Trophoblast cell (in vitro differentiated cells and primary cell): ENCODE measurements around the gene TDP1.

Experiments used
- DNase-seq, 2 donors: peaks; one replicate each; pipeline ENCODE4 v3.0.0-alpha.2; 2016
- H2AFZ ChIP-seq: 2 replicates; pipeline ENCODE4 v1.6.1; 2013; ENCODE audit warnings: low read length, moderate library complexity, mild to moderate bottlenecking; ENCODE audit not compliant: insufficient read depth, poor library complexity
- H2AK5ac ChIP-seq: 2 replicates; pipeline ENCODE4 v1.6.1; 2013; ENCODE audit warnings: mild to moderate bottlenecking, low read length
- H2BK120ac ChIP-seq: 2 replicates; pipeline ENCODE4 v1.6.1; 2013; ENCODE audit warnings: low read length, mild to moderate bottlenecking, moderate library complexity; ENCODE audit not compliant: insufficient read depth, poor library complexity
- H2BK12ac ChIP-seq: 2 replicates; pipeline ENCODE4 v1.6.1; 2013; ENCODE audit warnings: mild to moderate bottlenecking, low read length, moderate library complexity
- H2BK5ac ChIP-seq: 2 replicates; pipeline ENCODE4 v1.6.1; 2013; ENCODE audit warnings: low read length, low read depth, moderate library complexity, mild to moderate bottlenecking; ENCODE audit not compliant: poor library complexity
- H3K14ac ChIP-seq: 2 replicates; pipeline ENCODE4 v1.6.1; 2013; ENCODE audit warnings: mild to moderate bottlenecking, low read length
- H3K18ac ChIP-seq: 2 replicates; pipeline ENCODE4 v1.6.1; 2013; ENCODE audit warnings: mild to moderate bottlenecking, low read length
- H3K23ac ChIP-seq: 2 replicates; pipeline ENCODE4 v1.6.1; 2013; ENCODE audit warnings: low read length
- H3K27ac ChIP-seq: 2 replicates; pipeline ENCODE4 v1.5.1; 2013; ENCODE audit warnings: low read depth, mild to moderate bottlenecking, inconsistent platforms, low read length, moderate library complexity
- H3K27me3 ChIP-seq: 2 replicates; pipeline ENCODE4 v1.6.1; 2013; ENCODE audit warnings: inconsistent platforms, mild to moderate bottlenecking, low read length, moderate library complexity; ENCODE audit not compliant: insufficient read depth
- H3K36me3 ChIP-seq, 2 experiments: 1 replicate in 1 of 2; 2 replicates in 1 of 2; pipeline ENCODE4 v1.6.1; 2013; ENCODE audit warnings: low read length in 2 of 2, mild to moderate bottlenecking in 2 of 2, moderate library complexity in 1 of 2; ENCODE audit not compliant: insufficient read depth in 2 of 2, control insufficient read depth in 1 of 2
- H3K4ac ChIP-seq: 2 replicates; pipeline ENCODE4 v1.6.1; 2013; ENCODE audit warnings: low read depth, mild to moderate bottlenecking, low read length, moderate library complexity
- H3K4me1 ChIP-seq, 2 experiments: 1 replicate in 1 of 2; 2 replicates in 1 of 2; pipeline ENCODE4 v1.6.1; 2013; ENCODE audit warnings: low read length in 2 of 2, mild to moderate bottlenecking in 2 of 2, moderate library complexity in 1 of 2; ENCODE audit not compliant: insufficient read depth in 2 of 2, control insufficient read depth in 1 of 2
- H3K4me2 ChIP-seq: 2 replicates; pipeline ENCODE4 v1.6.1; 2013; ENCODE audit warnings: inconsistent platforms, mild to moderate bottlenecking, low read length, moderate library complexity
- H3K4me3 ChIP-seq: 2 replicates; pipeline ENCODE4 v1.5.1; 2013; ENCODE audit warnings: mild to moderate bottlenecking, low read depth, low read length, inconsistent platforms
- H3K79me1 ChIP-seq: one replicate; pipeline ENCODE4 v1.6.1; 2013; ENCODE audit warnings: low read length
- H3K79me2 ChIP-seq: 2 replicates; pipeline ENCODE4 v1.6.1; 2013; ENCODE audit warnings: low read length, mild to moderate bottlenecking; ENCODE audit not compliant: control insufficient read depth, insufficient read depth, poor library complexity
- H3K9ac ChIP-seq: 2 replicates; pipeline ENCODE4 v1.6.1; 2013; ENCODE audit warnings: mild to moderate bottlenecking, low read length
- H3K9me3 ChIP-seq: 2 replicates; pipeline ENCODE4 v1.6.1; 2013; ENCODE audit warnings: low read depth, mild to moderate bottlenecking, control low read depth, inconsistent platforms, low read length; ENCODE audit not compliant: insufficient read depth
- H4K12ac ChIP-seq: 2 replicates; pipeline ENCODE4 v1.6.1; 2013; ENCODE audit warnings: low read depth, mild to moderate bottlenecking, low read length, moderate library complexity
- H4K8ac ChIP-seq: 2 replicates; pipeline ENCODE4 v1.6.1; 2013; ENCODE audit warnings: low read depth, mild to moderate bottlenecking, low read length, moderate library complexity
- H4K91ac ChIP-seq: one replicate; pipeline ENCODE4 v1.6.1; 2013; ENCODE audit warnings: low read depth, mild to moderate bottlenecking, low read length, moderate library complexity
- WGBS: extraction: QIAGEN DNeasy Blood & Tissue Kit; methylation state at CpG from one replicate; pipeline ENCODE4 v1.1.7; 2013; ENCODE audit warnings: missing lambda C conversion rate; ENCODE audit not compliant: insufficient read length, insufficient coverage; ENCODE audit errors: extremely low coverage; 5-methylcytosine and 5-hydroxymethylcytosine counted together

Gene TDP1

GRCh38 chr14:89990218-89990617 is 34.5 kb downstream of the TDP1 start:
- H3K14ac ChIP-seq: no peak overlapping the region
- H3K27me3 ChIP-seq: no peaks in the 10 kb centered on the region
- no peaks in the 10 kb centered on the region for H3K79me1 ChIP-seq

GRCh38 chr14:89990623-89991275 is 35.0 kb downstream of the TDP1 start:
- WGBS: no CpG with 5 or more reads among the region's 2 CpGs
- no peak overlapping the region for H4K8ac ChIP-seq
- no peak overlapping the region for H2AFZ ChIP-seq

More at GRCh38 chr14:89990218-89990617, 34.5 kb downstream of the TDP1 start:
- no peak overlapping the region for H3K4me3 ChIP-seq
- DNase-seq: no peak
- H3K18ac ChIP-seq: no peak overlapping the region
- H3K79me2 ChIP-seq: no peaks in the 10 kb centered on the region
- peaks cover 12 to 25% of the 10 kb centered on the region in 2 experiments for H3K36me3 ChIP-seq
- H4K91ac ChIP-seq: no peak overlapping the region
- no peak overlapping the region for H2BK12ac ChIP-seq
- no CpG with 5 or more reads among the region's 5 CpGs for WGBS
- no peak overlapping the region for H2BK5ac ChIP-seq
- H3K4me1 ChIP-seq: no peaks in the 10 kb centered on the region
- H4K12ac ChIP-seq: no peak overlapping the region
- H3K4me2 ChIP-seq: no peak overlapping the region
- no peak overlapping the region for H2BK120ac ChIP-seq
- H3K23ac ChIP-seq: no peak overlapping the region
- H3K4ac ChIP-seq: no peak overlapping the region
- no peak overlapping the region for H2AK5ac ChIP-seq
- H3K9ac ChIP-seq: no peak overlapping the region
- H2AFZ ChIP-seq: no peak overlapping the region
- H3K27ac ChIP-seq: no peak overlapping the region
- no peak overlapping the region for H4K8ac ChIP-seq
- no peaks in the 10 kb centered on the region for H3K9me3 ChIP-seq

GRCh38 chr14:89992273-89992672 is 36.5 kb downstream of the TDP1 start:
- no peak overlapping the region for H3K23ac ChIP-seq
- H3K27ac ChIP-seq: no peak overlapping the region
- no peaks in the 10 kb centered on the region for H3K79me1 ChIP-seq
- H4K12ac ChIP-seq: no peak overlapping the region
- H2BK120ac ChIP-seq: no peak overlapping the region
- no peak overlapping the region for H3K9ac ChIP-seq
- no peak overlapping the region for H2BK5ac ChIP-seq
- H3K9me3 ChIP-seq: no peaks in the 10 kb centered on the region
- H3K14ac ChIP-seq: no peak overlapping the region
- H3K4me1 ChIP-seq: no peaks in the 10 kb centered on the region
- DNase-seq: no peak
- H2BK12ac ChIP-seq: no peak overlapping the region
- H3K4ac ChIP-seq: no peak overlapping the region
- H2AFZ ChIP-seq: no peak overlapping the region
- no peak overlapping the region for H2AK5ac ChIP-seq
- WGBS: no CpG with 5 or more reads among the region's 3 CpGs
- no peak overlapping the region for H3K4me2 ChIP-seq
- no peaks in the 10 kb centered on the region for H3K79me2 ChIP-seq
- peaks cover 10 to 31% of the 10 kb centered on the region in 2 experiments for H3K36me3 ChIP-seq
- H4K8ac ChIP-seq: no peak overlapping the region
- H4K91ac ChIP-seq: no peak overlapping the region
- no peaks in the 10 kb centered on the region for H3K27me3 ChIP-seq
- H3K18ac ChIP-seq: no peak overlapping the region
- no peak overlapping the region for H3K4me3 ChIP-seq

More at GRCh38 chr14:89990623-89991275, 35.0 kb downstream of the TDP1 start:
- H2AK5ac ChIP-seq: no peak overlapping the region
- no peak overlapping the region for H4K12ac ChIP-seq
- no peak overlapping the region for H2BK5ac ChIP-seq
- H3K9ac ChIP-seq: no peak overlapping the region
- no peak overlapping the region for H2BK120ac ChIP-seq
- no peak overlapping the region for H3K27ac ChIP-seq
- H3K4me2 ChIP-seq: no peak overlapping the region
- H3K23ac ChIP-seq: no peak overlapping the region
- H3K4me3 ChIP-seq: no peak overlapping the region
- H3K27me3 ChIP-seq: no peaks in the 10 kb centered on the region
- H3K4me1 ChIP-seq: no peaks in the 10 kb centered on the region
- no peak overlapping the region for H3K4ac ChIP-seq
- H3K18ac ChIP-seq: no peak overlapping the region
- H3K36me3 ChIP-seq: peaks cover 10 to 25% of the 10 kb centered on the region in 2 experiments
- H3K14ac ChIP-seq: no peak overlapping the region
- H3K9me3 ChIP-seq: no peaks in the 10 kb centered on the region
- H3K79me1 ChIP-seq: no peaks in the 10 kb centered on the region
- H4K91ac ChIP-seq: no peak overlapping the region
- no peak for DNase-seq
- H3K79me2 ChIP-seq: no peaks in the 10 kb centered on the region
- H2BK12ac ChIP-seq: no peak overlapping the region

- H3K4me3 ChIP-seq: no peak overlapping the region
- H3K27ac ChIP-seq: no peak overlapping the region
- no peaks in the 10 kb centered on the region for H3K9me3 ChIP-seq
- no CpG with 5 or more reads among the region's 1 CpG for WGBS
- H3K23ac ChIP-seq: no peak overlapping the region
- no peaks in the 10 kb centered on the region for H3K79me2 ChIP-seq
- H3K18ac ChIP-seq: no peak overlapping the region
- no peak overlapping the region for H4K12ac ChIP-seq
- DNase-seq: no peak
- no peak overlapping the region for H2AK5ac ChIP-seq
- no peak overlapping the region for H3K4me2 ChIP-seq
- H3K14ac ChIP-seq: no peak overlapping the region
- H3K4me1 ChIP-seq: no peaks in the 10 kb centered on the region
- H3K27me3 ChIP-seq: no peaks in the 10 kb centered on the region
- H3K36me3 ChIP-seq: peaks cover 9 to 27% of the 10 kb centered on the region in 2 experiments
- H4K8ac ChIP-seq: no peak overlapping the region
- H2BK5ac ChIP-seq: no peak overlapping the region
- no peak overlapping the region for H3K4ac ChIP-seq
- H3K79me1 ChIP-seq: no peaks in the 10 kb centered on the region
- no peak overlapping the region for H2BK12ac ChIP-seq
- H2AFZ ChIP-seq: no peak overlapping the region
- H2BK120ac ChIP-seq: no peak overlapping the region
- no peak overlapping the region for H3K9ac ChIP-seq
- H4K91ac ChIP-seq: no peak overlapping the region
These were observed 41.2 kb downstream of the TDP1 start for GRCh38 chr14:89996963-89997362.
